HL-60 (cell line): ENCODE data around the gene ANKRD40.

ENCODE experiments used
- DNase-seq, 2 experiments: peaks; one replicate each; pipeline ENCODE4 v3.0.0-alpha.2; 2010 to 2020; ENCODE audit warnings: low read depth in 1 of 2, low spot score in 1 of 2
- H3K27ac ChIP-seq: fragments of 250-450 bp; sonication (Bioruptor Pico); replicated peaks from 2 replicates; pipeline ENCODE4 v1.5.1; 2020; ENCODE audit warnings: mild to moderate bottlenecking, moderate library complexity
- H3K27me3 ChIP-seq: fragments of 250-450 bp; sonication (Bioruptor Pico); 2 replicates; pipeline ENCODE4 v1.5.1; 2021; ENCODE audit warnings: mild to moderate bottlenecking, moderate library complexity; ENCODE audit not compliant: insufficient read depth, poor library complexity, severe bottlenecking
- H3K4me3 ChIP-seq: replicated peaks from 2 replicates; pipeline ENCODE4 v1.5.1; 2011; ENCODE audit warnings: mild to moderate bottlenecking, control low read depth, low read length; ENCODE audit not compliant: insufficient read depth
- GABPA ChIP-seq: IDR thresholded peaks from 2 replicates; pipeline ENCODE4 v1.6.1; 2012; ENCODE audit warnings: low read depth
- POLR2AphosphoS5 ChIP-seq: IDR thresholded peaks from 2 replicates; pipeline ENCODE4 v1.6.1; 2012; ENCODE audit warnings: low read depth
- SPI1 ChIP-seq: IDR thresholded peaks from 2 replicates; pipeline ENCODE4 v1.6.1; 2012; ENCODE audit warnings: low read depth, mild to moderate bottlenecking, borderline replicate concordance
- TF ChIP-seq, protein P1 (sequence below): IDR thresholded peaks from 2 replicates; pipeline ENCODE4 v1.6.1; 2012; ENCODE audit warnings: low read depth; ENCODE audit not compliant: insufficient replicate concordance
- TF ChIP-seq, protein P2 (sequence below): IDR thresholded peaks from one replicate; pipeline ENCODE4 v1.5.1; 2011; ENCODE audit warnings: low read length, control low read depth, inconsistent platforms; ENCODE audit not compliant: insufficient read depth

The ANKRD40 gene

DNA sequence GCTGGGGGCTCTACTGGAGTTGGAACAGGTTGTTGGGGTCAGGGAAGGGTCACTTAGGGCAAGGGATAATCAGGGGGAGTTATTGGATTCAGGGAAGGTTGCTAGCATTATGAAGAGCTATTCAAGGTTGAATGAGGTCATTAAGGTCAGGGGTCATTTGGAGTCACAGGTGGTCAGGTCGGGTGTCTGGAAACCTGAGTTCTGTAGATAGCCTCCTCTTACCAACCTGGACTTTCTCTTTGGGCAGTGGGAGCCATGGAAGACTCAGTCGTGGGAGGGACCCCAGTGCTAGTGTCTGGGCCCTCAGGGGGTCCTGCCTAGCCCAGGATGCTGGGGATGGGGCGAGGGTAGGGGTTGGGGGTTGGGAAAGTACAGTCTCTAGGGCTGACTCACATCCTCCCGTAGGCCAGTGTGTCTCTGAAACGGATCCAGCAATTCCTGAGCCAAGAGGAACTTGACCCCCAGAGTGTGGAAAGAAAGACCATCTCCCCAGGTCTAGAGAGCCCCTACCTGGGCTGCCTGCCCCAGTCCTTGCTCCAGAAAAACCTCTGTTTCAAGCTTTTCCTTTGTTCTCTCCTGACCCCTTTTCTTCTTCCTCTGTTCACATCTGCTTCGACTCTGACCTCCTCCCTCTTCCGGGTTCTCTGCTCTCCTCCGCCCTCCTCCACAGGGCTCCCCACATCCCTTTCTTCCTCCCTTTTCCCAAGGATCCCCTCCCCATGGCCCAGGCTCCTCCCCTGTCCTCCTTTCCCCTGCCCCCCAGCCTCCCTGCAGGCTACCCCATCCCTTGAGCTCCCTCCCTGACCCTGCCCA, 39.5 kb downstream of the ANKRD40 start:
- no peak overlapping the region for H3K27ac ChIP-seq
- no peaks in the 10 kb centered on the region for H3K27me3 ChIP-seq
- TF ChIP-seq, protein P1, sequence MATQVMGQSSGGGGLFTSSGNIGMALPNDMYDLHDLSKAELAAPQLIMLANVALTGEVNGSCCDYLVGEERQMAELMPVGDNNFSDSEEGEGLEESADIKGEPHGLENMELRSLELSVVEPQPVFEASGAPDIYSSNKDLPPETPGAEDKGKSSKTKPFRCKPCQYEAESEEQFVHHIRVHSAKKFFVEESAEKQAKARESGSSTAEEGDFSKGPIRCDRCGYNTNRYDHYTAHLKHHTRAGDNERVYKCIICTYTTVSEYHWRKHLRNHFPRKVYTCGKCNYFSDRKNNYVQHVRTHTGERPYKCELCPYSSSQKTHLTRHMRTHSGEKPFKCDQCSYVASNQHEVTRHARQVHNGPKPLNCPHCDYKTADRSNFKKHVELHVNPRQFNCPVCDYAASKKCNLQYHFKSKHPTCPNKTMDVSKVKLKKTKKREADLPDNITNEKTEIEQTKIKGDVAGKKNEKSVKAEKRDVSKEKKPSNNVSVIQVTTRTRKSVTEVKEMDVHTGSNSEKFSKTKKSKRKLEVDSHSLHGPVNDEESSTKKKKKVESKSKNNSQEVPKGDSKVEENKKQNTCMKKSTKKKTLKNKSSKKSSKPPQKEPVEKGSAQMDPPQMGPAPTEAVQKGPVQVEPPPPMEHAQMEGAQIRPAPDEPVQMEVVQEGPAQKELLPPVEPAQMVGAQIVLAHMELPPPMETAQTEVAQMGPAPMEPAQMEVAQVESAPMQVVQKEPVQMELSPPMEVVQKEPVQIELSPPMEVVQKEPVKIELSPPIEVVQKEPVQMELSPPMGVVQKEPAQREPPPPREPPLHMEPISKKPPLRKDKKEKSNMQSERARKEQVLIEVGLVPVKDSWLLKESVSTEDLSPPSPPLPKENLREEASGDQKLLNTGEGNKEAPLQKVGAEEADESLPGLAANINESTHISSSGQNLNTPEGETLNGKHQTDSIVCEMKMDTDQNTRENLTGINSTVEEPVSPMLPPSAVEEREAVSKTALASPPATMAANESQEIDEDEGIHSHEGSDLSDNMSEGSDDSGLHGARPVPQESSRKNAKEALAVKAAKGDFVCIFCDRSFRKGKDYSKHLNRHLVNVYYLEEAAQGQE, result no peak
- no peak for TF ChIP-seq GABPA
- no peak for TF ChIP-seq POLR2AphosphoS5
- TF ChIP-seq, protein P2, sequence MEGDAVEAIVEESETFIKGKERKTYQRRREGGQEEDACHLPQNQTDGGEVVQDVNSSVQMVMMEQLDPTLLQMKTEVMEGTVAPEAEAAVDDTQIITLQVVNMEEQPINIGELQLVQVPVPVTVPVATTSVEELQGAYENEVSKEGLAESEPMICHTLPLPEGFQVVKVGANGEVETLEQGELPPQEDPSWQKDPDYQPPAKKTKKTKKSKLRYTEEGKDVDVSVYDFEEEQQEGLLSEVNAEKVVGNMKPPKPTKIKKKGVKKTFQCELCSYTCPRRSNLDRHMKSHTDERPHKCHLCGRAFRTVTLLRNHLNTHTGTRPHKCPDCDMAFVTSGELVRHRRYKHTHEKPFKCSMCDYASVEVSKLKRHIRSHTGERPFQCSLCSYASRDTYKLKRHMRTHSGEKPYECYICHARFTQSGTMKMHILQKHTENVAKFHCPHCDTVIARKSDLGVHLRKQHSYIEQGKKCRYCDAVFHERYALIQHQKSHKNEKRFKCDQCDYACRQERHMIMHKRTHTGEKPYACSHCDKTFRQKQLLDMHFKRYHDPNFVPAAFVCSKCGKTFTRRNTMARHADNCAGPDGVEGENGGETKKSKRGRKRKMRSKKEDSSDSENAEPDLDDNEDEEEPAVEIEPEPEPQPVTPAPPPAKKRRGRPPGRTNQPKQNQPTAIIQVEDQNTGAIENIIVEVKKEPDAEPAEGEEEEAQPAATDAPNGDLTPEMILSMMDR, result no peak
- no peak for DNase-seq
- no peak overlapping the region for H3K4me3 ChIP-seq

DNA sequence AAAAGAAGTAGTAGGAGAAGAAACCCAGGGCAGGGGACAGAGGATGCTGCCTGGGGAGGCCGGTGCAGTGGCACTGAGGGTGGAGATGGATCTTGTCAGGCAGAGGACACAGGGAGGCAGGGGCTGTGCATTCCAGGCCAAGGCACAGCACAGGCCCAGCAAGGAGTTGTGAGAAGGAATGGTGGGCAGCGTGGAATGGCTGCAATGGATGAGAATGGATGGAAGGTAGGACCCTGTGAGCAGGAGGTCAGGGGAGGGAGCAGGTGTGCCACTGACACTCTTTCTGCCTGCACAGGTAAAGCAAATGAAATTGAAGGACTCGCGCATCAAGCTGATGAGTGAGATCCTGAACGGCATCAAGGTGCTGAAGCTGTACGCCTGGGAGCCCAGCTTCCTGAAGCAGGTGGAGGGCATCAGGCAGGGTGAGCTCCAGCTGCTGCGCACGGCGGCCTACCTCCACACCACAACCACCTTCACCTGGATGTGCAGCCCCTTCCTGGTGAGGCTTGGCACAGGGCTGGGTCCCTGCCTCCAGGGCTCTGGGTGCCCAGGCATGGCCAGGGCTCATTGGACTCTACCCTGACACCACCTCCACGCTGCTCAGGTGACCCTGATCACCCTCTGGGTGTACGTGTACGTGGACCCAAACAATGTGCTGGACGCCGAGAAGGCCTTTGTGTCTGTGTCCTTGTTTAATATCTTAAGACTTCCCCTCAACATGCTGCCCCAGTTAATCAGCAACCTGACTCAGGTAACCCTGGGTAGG, 40.3 kb downstream of the ANKRD40 start:
- TF ChIP-seq, protein P2, result no peak
- TF ChIP-seq GABPA, result no peak
- no peak for TF ChIP-seq POLR2AphosphoS5
- TF ChIP-seq, protein P1, result no peak
- TF ChIP-seq SPI1, result no peak
- no peak for DNase-seq
- Histone ChIP-seq H3K4me3 (no peak overlapping the region), H3K27me3 (no peaks in the 10 kb centered on the region), H3K27ac (no peak overlapping the region)

DNA sequence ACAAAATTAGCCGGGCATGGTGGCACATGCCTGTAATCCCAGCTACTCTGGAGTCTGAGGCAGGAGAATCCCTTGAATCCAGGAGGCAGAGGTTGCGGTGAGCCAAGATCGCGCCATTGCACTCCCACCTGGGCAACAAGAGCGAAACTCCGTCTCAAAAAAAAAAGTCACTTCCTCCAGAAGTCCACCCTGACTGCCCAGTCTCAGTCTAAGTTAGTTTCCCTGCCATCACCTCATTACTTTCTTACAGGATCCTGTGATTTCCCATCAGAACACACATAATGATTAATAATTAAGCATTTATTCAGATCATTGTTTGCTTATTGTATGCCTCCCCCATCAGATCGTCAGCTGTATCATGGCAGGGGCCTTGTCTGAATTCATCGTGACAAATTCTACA, 41.4 kb downstream of the ANKRD40 start:
- Histone ChIP-seq H3K27ac (no peak overlapping the region), H3K27me3 (no peaks in the 10 kb centered on the region), H3K4me3 (no peak overlapping the region)
- DNase-seq, result no peak
- TF ChIP-seq SPI1 (no peak), POLR2AphosphoS5 (no peak)

DNA sequence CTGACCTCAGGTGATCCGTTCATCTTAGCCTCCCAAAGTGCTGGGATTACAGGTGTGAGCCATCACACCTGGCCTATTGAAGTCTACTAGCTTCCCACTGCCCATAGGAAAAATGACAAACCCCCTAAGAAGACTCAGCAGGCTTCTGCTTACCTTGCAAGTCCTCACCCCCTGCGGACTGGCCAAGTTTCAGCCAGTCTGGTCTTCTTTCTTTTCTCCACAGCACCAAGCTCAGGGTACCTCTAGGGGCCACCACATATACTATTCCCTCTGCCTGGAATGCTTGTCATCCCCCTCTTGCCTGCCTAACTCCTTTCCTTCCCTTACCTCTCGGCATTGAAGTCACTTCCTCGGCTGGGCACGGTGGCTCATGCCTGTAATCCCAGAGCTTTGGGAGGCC, 41.9 kb downstream of the ANKRD40 start:
- no peak overlapping the region for H3K4me3 ChIP-seq
- no peak for DNase-seq
- TF ChIP-seq, protein P1, result no peak
- no peak for TF ChIP-seq GABPA
- TF ChIP-seq POLR2AphosphoS5, result no peak
- TF ChIP-seq SPI1, result no peak
- TF ChIP-seq, protein P2, result no peak
- H3K27me3 ChIP-seq, result no peaks in the 10 kb centered on the region
- H3K27ac ChIP-seq, result no peak overlapping the region
